WI38 (cell line): Measurements from ENCODE around the gene MOXD1.
A peak's percentile ranks its signal among the peaks of the same experiment; 100 is the strongest.
"Not testable (repeated sequence)": the region's sequence is repeated elsewhere in the genome, so short reads cannot be mapped to it uniquely, and the experiment has no call there.

Experiments
- H3K4me3 ChIP-seq: 2 replicates; pipeline ENCODE4 v1.5.1; 2011; ENCODE audit warnings: low read depth, mild to moderate bottlenecking, control low read depth, low read length
- CTCF ChIP-seq: IDR thresholded peaks from 2 replicates; pipeline ENCODE4 v1.5.1; 2012; ENCODE audit warnings: low read depth, mild to moderate bottlenecking, control low read depth, low read length

The MOXD1 gene

GRCh38 chr6:132320007-132320406 is 81.3 kb downstream of the MOXD1 start:
- no peak overlapping the region for H3K4me3 ChIP-seq
- TF ChIP-seq CTCF = no peak

- TF ChIP-seq CTCF = no peak
- no peak overlapping the region for H3K4me3 ChIP-seq
Observed at GRCh38 chr6:132316970-132317369, 84.3 kb downstream of the MOXD1 start.

DNA sequence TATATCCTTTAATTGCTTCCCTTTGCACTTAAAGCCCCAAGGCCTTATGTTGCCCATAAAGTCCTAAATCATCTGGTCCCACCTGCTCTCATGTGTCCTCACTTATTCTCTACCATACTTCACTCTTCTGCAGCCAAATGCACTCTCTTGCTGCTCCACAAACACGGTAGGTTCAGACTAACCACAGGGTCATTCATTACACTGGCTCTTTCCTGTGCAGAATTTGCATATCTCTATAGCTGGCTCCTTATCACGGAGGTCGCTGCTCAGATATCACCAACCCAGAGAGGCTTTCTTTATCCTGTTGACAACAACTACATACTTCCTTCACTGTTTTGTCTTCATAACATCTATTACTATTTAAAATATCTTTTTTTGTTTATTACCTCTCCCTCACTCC is 86.8 kb downstream of the MOXD1 start:
- TF ChIP-seq CTCF = no peak
- H3K4me3 ChIP-seq = no peak overlapping the region

- TF ChIP-seq CTCF = no peak
- H3K4me3 ChIP-seq = no peak overlapping the region
Observed at GRCh38 chr6:132310921-132311320, 90.4 kb downstream of the MOXD1 start.

GRCh38 chr6:132310151-132310550 is 91.1 kb downstream of the MOXD1 start:
- H3K4me3 ChIP-seq = not testable (repeated sequence)

DNA sequence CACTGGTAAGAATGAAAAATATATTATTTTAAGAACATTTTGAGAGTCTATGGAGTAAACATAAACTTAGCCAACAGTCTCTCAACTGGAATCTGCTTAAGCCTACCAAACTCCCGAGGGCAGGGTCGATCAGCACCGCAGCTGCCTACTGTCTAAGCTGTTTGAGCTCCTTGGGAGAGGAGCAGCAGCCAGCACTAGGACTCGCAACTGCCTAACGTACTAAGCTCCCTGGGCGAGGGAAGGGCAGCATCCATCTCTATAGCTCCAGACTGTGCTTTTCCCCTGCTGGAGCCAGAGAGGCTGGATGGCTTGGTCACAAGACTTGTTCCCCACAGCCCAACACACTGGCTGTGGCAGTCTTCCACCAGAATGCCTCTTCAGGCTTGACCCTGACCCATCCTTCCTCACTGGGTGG is 96.4 kb downstream of the MOXD1 start:
- H3K4me3 ChIP-seq = no peak overlapping the region
- no peak for TF ChIP-seq CTCF

- H3K4me3 ChIP-seq = no peak overlapping the region
- peak; percentile 31; the same call in 1 of the 2 replicates for TF ChIP-seq CTCF
Observed at GRCh38 chr6:132300323-132300949, 100.8 kb downstream of the MOXD1 start.

DNA sequence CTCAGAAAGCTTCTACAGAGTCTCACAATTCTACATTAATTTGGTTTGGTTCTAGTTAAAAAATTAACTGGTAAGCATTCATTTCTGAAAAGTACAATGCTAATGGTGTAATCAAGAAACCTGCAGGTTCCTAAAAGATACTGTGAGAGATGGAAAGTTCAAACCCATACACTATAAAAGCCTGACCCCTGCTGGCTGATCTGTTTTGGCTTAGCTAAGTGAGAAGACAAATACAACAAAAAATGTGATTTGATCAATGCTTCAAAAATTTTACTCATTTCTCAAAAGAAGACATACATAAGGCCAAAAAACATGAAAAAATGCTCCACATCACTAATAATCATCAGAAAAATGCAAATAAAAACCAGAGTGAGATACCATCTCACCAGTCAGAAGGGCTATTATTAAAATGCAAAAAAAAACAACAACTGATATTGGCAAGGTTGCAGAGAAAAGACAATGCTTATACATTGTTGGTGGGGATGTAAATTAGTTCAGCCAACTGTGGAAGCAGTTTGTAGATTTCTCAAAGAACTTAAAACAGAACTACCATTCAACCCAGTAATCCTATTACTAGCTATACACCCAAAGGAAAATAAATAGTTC is 102.8 kb downstream of the MOXD1 start:
- peak; percentile 62 for TF ChIP-seq CTCF

More for the DNA sequence above, 102.8 kb downstream of the MOXD1 start:
- H3K4me3 ChIP-seq = no peak overlapping the region
